Measurements from ENCODE around the gene ITPKB.
"Not testable (repeated sequence)": the region's sequence is repeated elsewhere in the genome, so short reads cannot be mapped to it uniquely, and the experiment has no call there.

The ITPKB gene

DNA sequence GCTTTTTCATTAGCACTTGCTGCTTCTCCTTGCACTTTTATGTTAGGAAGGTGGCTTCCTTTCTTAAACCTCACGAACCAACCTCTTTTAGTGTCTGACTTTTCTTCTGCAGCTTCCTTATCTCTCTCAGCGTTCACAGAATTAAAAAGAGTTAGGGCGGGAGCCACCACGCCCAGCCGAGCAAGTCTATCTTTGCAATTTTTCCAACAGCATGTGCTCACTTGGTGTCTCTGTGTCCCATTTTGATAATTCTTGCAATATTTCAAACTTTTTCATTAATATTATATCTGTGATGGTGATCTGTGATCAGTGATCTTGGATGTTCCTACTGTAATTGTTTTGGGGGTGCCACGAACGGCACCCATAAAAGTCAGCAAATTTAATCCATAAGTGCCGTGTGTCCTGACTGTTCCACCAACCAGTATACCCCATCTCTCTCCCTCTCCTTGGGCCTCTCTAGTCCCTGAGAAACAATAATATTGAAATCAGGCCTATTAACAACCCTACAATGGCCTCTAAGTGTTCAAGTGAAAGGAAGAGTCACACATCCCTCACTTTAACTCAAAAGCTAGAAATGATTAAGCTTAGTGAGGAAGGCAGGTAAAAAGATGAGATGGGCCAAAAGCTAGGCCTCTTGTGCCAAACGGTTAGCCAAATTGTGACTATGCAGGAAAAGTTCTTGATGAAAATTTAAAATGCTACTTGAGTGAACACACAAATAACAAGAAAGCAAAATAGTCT lies 15.9 kb upstream of the ITPKB start:
- DNase-seq: no peak

- no peak for DNase-seq
These were observed 15.0 kb upstream of the ITPKB start for GRCh38 chr1:226754097-226754496.

- no peak for DNase-seq
These were observed 12.6 kb upstream of the ITPKB start for GRCh38 chr1:226751703-226752102.

DNA sequence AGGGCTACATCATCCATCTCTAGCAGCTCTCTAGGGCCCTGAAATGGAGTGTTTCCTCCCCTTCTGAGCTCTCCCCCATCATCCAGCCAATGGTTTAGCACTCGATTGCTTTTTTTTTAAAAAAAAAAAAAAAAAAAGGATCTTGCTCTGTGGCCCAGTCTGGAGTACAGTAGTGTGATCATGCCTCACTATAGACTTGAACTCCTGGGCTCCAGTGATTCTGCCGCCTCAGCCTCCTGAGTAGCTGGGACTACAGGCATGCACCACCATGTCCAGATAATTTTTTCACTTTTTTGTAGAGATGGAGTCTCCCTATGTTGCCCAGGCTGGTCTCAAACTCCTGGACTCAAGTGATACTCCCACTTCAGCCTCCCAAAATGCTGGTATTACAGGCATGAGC lies 12.1 kb upstream of the ITPKB start:
- DNase-seq: no peak

DNA sequence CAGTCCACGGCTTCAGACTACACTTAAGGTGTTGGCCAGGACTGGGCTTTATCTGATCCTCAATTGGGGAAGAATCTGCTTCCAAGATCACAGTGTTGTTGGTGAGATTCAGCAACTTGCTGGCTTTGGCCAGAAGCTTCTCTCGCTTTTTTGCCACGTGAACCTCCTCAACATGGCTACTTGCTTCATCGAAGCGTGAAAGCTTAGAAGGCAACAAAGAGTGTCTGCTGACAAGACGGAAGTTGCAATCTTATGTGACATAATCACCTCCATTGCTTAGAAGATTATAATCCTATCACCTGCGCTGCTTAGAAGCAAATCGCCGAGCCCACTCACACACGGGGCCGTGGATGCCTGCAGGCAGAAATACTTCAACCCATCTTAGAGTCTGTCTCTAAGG lies 10.4 kb upstream of the ITPKB start:
- no peak for DNase-seq

GRCh38 chr1:226748306-226748705 lies 9.2 kb upstream of the ITPKB start:
- DNase-seq: no peak

DNA sequence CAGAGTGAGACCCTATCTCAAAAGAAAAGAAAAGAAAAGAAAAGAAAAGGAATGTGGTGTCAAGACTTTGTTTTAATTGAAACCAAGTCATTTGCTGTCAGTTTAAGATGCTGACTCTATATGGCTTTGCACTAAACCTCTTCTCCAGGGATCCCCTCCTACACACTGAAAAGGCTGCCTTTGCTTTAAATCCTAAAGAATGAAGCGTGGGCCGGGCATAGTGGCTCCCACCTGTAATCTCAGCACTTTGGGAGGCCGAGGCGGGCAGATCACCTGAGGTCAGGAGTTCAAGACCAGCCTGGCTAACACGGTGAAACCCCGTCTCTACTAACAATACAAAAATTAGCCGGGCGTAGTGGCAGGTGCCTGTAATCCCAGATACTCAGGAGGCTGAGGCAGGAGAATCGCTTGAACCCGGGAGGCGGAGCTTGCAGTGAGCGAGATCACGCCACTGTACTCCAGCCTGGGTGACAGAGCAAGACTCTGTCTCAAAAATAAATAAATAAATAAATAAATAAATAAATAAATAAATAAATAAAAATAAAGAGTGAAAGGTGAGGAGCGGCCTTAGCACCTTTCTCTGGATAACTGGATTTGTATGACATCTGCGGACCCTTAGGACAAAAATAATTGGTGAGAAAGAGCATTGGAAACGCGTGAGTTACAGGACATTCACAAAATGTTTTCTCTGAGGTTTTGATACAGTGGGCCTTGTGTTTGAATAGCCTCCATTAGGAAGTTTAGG lies 8.6 kb upstream of the ITPKB start:
- DNase-seq: not testable (repeated sequence)

GRCh38 chr1:226743259-226743658 lies 4.2 kb upstream of the ITPKB start:
- no peak for DNase-seq

GRCh38 chr1:226741009-226741408 lies 1.9 kb upstream of the ITPKB start:
- no peak for DNase-seq

- DNase-seq: no peak
These were observed 599 bp upstream of the ITPKB start for GRCh38 chr1:226739696-226740065.

GRCh38 chr1:226738421-226738994 lies 574 bp downstream of the ITPKB start:
- DNase-seq: peak; percentile 33

GRCh38 chr1:226737819-226738420 lies 1.2 kb downstream of the ITPKB start:
- peak; percentile 41 for DNase-seq

DNA sequence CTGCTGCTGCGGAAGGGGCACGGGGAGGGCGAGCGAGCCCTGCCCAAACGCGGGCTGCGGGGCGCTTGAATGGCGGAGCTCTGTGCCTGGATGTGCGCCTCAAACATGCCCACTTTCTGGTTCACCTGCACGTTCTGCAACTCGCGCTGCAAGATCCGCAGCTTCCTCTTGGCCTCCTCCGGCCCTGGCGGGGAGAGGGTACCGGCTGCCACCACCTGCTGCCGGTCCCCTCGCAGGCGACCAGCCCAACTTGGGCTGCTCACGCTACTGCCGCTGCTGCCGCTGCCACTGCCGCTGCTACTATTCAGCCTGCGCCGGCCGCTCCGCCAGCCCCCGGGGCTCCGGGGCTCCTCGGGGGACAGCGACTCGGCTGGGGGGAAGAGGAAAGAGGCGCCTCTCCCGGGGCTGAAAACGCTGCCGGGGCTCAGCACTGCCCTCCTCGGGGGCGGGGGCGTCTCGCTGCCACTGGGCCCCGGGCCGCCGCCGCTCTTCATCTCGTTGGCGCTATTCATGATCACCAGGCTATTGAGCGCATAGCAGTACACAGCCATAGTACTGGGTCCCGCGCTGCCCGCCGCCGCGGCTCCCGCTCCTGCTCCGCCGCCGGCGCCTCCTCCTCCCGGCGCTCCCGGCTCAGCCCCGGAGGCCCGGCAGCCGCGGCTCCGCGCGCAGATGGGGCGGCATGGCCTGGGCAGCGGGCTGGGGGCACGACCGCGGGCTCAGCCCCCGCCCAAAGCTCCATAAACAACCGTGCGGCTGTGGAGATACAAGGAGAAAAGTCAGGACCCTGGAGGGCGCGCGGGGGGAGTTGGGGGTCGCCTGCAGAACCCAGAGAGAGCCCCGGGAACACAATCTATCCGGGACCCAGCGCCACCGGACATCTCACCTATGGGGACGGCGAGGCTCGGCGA lies 1.9 kb downstream of the ITPKB start:
- DNase-seq: peak; percentile 47

GRCh38 chr1:226736001-226736907 lies 2.8 kb downstream of the ITPKB start:
- DNase-seq: no peak

GRCh38 chr1:226735576-226735975 lies 3.5 kb downstream of the ITPKB start:
- no peak for DNase-seq

DNA sequence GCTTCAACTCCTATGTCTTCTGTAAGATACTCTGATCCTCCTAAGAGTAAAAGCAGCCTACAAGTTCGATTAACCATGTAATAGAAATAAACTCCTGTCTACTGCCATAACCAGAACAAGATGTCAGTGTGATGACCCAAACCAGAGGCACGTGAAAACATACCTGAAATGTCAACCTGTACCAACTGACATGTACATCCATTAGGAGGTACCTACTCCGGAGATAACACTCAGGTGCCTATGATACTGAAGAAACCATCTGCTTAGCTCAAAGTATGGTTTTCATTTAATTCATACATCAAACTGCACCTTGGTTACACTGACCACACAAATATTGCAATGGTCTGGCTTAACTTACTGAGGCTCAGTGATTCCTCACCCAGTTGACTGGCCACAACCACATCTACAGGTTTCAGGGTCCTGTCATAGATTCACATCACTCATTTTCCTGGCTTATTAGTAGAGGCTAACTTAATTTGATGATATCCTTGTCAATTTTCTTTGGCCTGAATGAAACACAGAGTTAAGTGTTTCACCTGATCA lies 4.4 kb downstream of the ITPKB start:
- no peak for DNase-seq

DNA sequence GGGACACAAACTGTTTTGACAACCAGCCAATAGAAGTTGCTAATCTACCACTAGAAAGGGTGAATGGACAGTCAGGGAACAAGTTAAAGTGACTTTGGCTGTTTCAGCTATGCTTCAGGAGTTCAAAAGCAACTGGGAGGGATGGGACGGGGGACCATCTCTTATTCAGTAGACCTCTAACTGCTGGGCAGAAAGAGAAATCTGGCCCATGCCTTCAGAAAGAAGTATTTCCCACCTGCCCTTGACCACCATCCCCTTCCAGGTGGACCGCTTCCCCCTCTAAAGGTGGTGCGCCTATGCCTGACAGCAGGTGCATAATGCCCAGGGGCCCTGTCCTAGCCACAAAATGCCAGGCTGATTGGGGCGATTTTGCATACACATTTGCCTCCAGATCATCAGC lies 5.2 kb downstream of the ITPKB start:
- no peak for DNase-seq

- DNase-seq: no peak
These were observed 5.8 kb downstream of the ITPKB start for GRCh38 chr1:226733304-226733703.

DNA sequence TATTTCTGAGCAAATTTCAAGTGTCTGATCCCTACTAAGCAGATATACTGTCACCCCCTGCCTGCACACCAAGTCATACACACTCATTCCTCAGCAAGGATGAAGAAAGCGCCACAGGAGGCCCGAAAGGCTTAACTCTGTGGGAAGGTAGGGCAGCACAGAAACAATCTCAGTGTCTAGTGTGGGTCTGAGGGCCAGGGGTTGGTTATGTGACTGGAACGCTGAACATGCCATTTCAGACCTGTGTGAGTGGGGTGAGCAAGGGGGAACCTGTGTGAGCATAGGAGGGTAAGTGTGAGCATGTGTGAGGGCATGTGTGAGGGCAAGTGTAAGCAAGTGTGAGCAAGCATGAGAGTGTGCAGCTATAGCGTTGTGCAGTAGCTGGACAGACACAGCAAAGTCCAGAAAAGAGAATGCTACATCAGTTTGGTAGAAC lies 6.2 kb downstream of the ITPKB start:
- no peak for DNase-seq

- no peak for DNase-seq
These were observed 7.7 kb downstream of the ITPKB start for GRCh38 chr1:226731257-226731893.

Measured in fibroblast of skin of back (primary cell).